HG02852 (cell line): ENCODE data around the gene GPC3.
A peak's percentile ranks its signal among the peaks of the same experiment; 100 is the strongest.

Experiments used
- ATAC-seq: cut with Tn5 transposase; IDR thresholded peaks from one replicate; pipeline ENCODE4 v1.9.1; 2021; ENCODE audit warnings: mild to moderate bottlenecking, moderate library complexity; ENCODE audit not compliant: unreplicated experiment

GPC3 gene

DNA sequence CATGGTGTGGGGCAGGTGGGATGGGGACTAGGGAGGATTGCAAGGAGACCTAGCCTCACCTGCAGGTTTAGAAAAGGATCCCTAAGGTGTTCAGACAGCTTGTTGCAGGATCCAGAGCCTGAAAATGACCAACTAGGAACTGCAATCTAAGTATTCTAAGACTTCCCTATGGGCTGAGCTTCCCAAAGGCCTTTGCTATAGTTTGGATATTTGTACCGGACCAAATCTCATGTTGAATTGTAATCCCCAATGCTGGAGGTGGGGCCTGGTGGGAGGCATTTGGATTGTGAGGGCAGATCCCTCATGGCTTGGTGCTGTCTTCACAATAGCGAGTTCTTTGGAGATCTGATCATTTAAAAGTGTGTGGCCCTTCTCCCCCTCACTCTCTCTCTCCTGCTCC lies 52.1 kb downstream of the GPC3 start:
- no peak for ATAC-seq

DNA sequence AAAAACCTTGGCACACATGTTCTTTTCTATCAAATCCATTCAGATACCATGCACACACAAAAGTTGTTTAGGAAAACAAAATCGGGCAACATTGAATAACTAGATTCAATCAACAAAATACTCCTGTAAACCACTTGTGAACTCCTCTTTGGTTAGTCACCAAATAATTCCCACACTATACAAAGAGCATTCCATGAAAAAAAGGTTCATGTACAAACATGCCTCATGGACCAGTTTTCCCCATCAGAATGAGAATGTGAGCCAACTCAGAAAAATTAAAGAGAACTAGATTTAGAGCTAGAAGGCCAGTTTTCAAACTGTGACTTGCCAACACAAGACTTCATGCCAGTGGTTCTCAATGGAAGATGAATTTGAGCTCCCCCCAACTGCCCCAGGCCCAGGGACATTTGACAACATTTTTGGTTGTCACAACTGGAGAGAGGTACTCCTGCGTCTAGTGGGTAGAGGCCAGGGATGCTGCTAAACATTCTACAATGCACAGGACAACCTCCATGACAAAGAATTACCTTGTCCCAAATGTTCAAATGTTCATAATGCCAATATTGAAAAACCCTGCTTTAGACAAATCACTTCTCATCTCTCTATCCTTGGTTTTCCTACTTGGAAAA lies 55.4 kb downstream of the GPC3 start:
- no peak for ATAC-seq

GRCh38 chrX:133928365-133928764 lies 57.0 kb downstream of the GPC3 start:
- ATAC-seq, result no peak

- ATAC-seq, result no peak
These were observed 58.6 kb downstream of the GPC3 start for GRCh38 chrX:133926809-133927208.

DNA sequence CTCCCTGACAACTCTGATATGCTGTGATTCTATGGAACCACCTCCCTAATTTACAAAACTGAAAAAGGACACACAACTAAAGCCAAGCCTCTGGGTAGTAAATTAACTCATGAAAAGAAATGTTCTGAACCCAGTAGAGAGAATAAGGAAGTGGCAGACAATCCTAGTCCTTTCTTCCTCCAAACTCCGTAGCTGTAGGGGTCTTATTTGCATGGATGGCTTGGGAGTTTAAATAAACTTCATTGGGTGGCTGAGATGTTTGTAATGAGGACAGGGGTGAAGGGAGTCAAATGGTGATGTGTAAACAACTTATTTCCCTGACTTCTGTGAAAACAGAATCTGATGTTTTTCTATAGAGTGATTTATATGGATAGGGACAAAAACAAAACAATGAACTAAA lies 59.3 kb downstream of the GPC3 start:
- no peak for ATAC-seq

DNA sequence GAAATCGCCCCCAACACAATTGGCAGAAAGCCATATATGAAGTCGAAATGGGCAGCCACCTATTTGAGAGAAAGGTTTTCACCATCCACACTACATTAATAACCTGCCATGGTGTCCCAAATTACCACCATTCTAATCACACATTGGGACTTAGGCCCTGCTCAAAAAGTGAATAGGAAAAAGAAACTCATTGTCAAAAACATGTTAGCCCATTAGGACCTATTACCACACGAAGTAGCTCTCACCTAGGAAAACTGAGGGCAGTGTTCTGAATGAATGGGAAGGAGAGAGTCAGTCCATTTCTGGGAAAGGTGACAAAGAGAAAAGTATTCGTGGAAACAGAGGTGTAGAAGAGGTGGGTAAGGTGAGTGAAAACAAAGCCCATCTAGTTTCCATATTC lies 60.8 kb downstream of the GPC3 start:
- ATAC-seq, result no peak

- ATAC-seq, result no peak
These were observed 61.8 kb downstream of the GPC3 start for GRCh38 chrX:133923548-133923947.

DNA sequence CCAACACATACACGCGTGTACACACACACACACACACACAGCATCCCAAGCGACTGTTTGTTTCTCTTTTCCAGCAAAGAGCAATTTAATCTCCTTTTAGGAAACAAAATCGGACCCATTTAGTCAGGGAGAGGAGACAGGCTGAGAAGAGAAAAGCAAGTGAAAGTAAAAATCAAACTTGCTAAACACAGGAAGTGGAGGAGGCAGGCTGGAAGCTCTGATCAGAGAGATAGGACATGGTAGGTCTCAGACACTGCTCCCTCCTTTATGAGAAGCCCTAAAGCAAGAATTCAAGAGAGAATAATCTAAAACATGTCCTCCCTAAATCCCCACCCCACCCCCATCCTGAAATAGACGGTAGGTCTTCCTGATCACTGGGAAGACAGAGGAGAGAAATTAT lies 62.3 kb downstream of the GPC3 start:
- ATAC-seq, result peak; percentile 63

GRCh38 chrX:133922390-133922771 lies 63.0 kb downstream of the GPC3 start:
- ATAC-seq, result no peak

DNA sequence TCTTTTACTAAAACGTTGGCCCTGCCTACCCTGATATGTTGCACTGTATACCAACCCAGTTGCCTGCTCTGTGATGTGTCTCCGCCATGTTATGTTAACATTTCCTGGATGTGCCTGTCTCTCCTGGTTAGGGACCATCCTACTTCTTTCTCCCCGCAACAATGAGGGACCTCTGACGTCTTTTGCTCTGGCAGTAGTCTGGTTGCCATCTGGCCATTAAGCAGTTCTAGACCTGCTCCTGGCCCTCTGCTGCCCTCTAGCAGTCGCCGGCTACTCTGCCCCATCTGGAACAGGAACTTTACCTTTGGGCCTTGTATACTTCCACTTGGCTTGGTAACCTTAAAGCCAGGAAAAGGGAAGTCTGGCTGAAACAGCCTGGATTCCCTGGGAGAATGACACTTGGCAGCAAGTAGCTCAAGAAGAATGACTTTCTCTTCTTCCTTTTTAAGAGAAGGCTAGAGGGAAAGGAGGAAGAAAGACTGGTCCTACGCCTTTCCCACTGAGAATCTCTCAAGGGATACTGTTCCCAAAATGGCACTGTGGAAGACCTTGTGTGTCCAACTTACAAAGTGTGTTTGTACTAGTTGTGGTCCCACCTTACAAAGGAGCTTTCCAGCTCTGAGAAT lies 63.5 kb downstream of the GPC3 start:
- peak; percentile 53 for ATAC-seq

DNA sequence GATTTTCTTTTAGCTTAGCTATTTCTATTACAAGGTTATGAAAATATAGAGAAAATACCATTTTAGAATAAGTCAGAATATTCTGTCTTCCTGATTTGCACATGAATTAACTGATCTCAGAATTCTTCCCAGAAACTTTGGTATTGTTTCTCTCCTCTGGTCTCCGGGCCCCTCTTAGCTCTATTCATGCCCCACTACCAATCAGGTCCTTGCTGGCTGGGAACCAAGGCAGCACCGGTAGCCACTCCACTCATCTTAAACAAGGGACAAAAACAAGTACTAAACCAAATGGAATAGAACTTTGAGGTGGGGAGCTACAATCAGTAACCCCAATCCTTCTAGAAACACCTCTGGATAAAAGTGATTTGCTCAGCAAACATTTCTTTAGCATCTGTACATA lies 64.3 kb downstream of the GPC3 start:
- no peak for ATAC-seq

GRCh38 chrX:133918361-133918771 lies 67.0 kb downstream of the GPC3 start:
- no peak for ATAC-seq

DNA sequence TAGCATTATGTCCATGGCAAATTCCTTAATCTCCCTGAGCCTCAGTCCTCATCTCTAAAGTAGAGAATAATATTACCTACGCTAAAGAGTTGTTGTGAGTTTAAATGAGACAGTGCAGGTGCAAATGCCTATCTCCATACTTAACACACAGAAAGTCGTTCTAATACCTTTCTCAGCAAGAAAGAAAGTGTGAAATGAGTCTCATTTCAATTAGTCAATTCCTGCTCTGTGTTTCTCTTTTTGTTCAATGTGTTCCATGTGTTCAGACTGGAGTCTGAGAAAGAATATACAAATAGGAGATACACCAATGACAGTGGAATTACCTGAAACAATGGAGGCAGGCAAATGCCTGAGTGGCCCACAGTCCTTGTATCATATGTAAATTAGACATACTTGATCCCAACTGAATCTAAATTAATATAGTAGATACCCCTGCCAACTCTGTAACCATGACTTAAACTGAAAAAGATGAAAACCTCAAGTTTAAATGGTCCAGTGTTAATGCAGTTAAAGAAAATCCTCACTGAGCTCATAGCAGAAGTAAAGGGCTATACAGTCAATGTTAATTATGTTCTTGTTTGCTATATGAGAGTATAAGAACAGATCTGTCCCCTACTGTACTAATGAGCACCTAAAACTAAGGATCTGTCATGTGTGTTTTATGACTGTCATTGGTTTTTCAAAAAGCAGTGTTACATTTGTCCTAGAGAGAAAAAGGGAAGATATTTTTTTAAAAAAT lies 68.2 kb downstream of the GPC3 start:
- ATAC-seq, result peak; percentile 66

GRCh38 chrX:133913658-133914388 lies 71.6 kb downstream of the GPC3 start:
- no peak for ATAC-seq

GRCh38 chrX:133913009-133913408 lies 72.4 kb downstream of the GPC3 start:
- no peak for ATAC-seq

- no peak for ATAC-seq
These were observed 73.4 kb downstream of the GPC3 start for GRCh38 chrX:133911825-133912495.

- ATAC-seq, result no peak
These were observed 74.9 kb downstream of the GPC3 start for GRCh38 chrX:133910539-133910938.

- no peak for ATAC-seq
These were observed 75.5 kb downstream of the GPC3 start for GRCh38 chrX:133909888-133910287.

DNA sequence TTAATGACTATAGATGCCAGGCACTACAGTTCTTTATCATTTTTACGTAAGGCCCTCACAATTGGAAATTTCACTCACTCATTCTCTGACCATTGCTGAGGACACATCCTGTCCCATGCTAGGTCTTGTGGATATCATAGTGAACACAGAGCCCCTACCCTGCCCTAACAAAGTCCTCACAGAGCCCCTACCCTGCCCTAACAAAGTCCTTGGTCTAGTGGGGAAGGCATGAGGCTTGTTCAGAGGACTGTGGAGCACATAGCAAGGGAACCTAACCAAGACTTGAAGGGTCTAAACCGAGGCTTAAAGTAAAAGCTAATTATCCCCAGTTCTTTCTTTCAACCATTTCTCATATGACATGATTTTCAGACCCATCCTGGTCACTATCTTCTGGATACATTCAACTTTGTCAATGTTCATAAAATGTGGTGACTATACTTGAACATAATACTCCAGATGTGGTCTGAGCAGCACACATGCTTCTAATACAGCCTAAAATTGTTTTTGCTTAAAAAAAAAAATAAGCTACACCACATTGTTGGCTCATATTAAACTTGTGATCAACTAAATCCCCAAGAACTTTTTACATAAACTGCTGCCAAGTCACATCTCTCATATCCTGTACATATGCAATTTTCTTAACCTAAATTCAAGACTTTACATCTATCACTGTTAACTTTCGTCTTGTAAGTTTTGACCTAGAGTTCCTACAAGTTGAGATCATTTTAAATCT lies 77.0 kb downstream of the GPC3 start:
- no peak for ATAC-seq

GRCh38 chrX:133907606-133908005 lies 77.8 kb downstream of the GPC3 start:
- no peak for ATAC-seq
